HG02870 (cell line): ENCODE data around the gene LCN15.
"Not testable (repeated sequence)": the region's sequence is repeated elsewhere in the genome, so short reads cannot be mapped to it uniquely, and the experiment has no call there.

Experiments
- ATAC-seq: cut with Tn5 transposase; IDR thresholded peaks from one replicate; pipeline ENCODE4 v1.9.1; 2021; ENCODE audit warnings: mild to moderate bottlenecking, moderate library complexity; ENCODE audit not compliant: unreplicated experiment

The LCN15 gene

DNA sequence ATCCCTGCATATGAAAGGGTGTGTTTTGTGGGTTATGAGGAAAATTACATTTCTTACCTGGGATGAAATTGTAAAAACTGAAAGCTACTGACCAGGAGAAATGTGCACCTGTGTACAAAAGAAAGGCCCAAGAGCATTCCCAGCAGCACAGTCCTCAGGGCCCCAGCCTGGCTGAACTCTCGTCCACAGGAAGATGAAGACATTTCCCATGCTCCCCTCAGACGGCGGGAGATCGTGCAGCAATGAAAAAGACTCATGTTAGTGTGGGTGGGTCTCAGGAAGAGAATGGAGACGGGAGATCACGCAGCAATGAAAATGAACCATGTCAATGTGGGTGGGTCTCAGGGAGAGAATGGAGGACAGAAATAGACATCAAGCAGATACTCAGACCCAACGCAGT lies 12.6 kb upstream of the LCN15 start:
- ATAC-seq = no peak

DNA sequence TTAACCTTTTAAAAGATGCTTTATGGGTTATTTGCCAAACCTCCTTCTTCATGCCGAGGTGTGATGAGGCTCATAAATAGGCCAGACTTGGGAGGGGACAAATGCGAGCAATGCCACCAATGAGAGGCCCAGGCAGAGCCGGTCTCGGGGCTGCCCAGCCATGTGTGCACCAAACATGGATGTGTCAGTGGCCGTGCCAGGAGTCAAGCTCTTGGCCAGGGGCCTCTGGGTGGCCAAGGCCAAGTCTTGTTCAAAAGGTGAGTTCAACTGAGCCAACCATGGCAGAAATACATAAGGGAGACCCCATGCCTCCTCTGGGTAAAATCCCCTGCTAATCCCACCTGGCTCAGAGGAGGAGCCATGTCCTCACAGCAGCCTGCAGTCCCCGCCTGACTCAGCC lies 10.9 kb upstream of the LCN15 start:
- ATAC-seq = no peak

DNA sequence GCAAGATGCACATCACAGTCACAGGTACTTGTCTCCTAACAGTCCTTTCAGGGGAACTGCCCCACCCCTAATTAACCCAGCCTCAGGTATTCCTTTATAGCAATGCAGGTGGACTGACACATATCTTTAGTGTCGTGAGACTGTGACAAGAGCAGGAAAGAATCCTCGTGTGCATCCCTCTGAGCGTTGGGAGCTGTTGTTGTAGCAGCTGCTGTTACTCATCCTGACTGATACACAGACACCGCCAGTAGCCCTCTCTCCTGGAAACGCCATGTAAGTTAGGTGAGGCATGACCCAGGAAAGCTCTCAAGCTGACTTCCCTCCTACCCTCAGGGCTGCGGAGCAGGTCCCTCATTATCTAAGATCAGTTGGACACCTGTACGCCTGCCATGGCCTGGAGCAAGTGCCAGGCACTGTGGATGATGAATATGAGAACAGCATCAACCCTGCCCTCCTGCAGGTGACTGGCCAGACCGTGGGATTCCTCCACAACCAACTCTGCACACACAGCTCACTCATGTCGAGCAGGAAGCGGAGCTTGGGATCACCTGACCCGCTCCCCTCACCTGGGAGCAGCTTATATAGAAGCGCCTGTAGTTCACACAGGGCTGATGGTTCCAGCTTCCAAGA lies 10.2 kb upstream of the LCN15 start:
- no peak for ATAC-seq

DNA sequence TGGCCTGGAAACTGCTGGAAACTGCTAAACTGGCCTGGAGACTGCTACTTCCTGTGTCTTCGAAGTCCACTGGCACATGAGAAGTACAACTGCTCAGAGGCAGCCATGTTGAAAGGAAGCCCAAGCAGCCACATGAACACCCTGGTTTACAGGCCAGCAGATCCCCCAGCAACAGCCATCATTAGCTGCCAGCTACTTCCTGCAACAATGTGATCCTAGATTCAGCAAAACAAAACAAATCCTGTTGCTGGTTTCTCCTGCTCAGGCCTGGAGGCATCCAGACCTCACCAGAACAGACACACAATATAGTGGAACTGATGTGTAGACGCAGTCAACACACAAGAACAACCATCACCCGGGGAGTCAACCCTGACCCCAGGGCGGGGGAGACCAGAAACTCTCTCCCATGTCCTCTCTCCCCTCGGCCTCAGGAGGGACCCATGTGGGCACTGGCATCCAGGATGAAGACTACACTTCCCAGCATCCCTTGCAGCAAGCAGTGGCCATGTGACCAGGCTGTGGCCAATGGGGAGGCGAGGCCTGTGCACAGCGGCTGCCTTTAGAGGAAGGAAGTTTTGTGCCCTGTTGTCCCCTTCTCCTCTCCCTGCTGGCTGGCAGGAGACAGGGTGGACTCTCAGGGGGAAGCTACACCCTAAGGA lies 9.2 kb upstream of the LCN15 start:
- no peak for ATAC-seq

DNA sequence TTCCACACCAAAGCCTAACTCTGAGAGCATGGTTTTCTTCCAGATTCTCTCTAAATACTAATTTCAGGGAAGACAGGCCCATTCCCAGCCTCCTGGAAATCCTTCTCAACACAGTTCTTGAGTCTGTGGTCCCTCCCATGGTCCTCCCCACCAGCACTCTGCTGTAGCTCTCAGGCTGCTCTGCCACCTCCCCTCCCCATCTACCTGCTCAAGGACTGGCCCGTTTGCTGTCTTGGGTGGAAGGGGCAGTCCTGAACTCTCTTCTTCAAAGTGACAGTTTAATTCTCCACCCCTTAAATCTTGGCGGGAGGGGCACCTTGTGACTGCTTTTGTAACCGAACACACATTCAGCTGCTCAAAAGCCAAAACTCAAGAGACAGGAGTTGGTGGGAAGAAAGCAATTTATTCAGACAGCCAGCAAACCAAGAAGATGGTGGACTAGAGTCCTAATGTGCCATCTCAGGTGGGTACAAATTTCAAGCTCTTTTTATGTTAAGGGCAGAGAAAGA lies 7.6 kb upstream of the LCN15 start:
- ATAC-seq = no peak

DNA sequence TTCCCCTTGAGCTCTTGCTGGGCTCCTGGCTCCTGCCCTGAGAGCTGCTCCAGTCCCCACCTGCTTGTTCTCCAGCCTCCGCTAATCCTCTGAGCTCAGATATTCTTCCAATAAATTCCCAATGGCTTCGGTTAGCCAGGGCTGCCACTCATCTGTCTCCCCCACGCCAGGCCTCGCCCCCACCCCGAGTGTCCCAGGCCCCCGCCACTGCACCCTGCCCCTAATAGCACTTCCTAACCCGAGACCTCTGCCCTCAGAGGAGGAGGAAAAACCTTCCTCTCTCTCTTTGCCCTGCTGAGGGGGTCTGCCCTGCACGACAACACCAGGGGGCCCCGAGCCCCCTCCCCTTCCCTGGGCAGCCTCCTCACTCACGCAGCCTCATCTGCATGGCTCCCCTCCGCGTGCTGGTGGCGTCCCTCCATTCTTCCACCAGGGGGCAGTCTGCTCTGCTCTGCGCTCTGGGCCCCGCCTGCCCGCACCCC lies 5.4 kb upstream of the LCN15 start:
- no peak for ATAC-seq

DNA sequence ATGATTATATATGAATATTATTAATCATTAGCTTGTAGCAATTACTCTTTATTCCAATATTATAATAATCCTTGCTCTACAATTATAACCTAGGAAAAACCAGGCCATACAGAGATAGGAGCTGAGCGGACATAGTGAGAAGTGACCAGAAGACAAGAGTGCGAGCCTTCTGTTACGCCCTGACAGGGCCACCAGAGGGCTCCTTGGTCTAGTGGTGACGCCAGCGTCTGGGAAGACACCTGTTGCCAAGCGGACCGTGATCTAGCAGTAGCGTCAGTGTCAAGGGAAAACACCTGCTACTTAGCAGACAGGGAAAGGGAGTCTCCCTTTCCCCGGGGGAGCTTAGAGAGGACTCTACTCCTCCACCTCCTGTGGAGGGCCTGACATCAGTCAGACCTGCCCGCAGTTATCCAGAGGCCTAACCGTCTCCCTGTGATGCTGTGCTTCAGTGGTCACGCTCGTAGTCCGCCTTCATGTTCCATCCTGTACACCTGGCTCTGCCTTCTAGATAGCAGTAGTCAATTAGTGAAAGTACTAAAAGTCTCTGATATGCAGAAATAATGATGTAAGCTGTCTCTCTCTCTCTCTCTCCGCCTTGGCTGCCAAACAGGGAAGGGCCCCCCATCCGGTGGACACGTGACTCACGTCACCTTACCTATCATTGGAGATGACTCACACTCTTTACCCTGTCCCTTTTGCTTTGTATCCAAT lies 2.2 kb upstream of the LCN15 start:
- not testable (repeated sequence) for ATAC-seq

DNA sequence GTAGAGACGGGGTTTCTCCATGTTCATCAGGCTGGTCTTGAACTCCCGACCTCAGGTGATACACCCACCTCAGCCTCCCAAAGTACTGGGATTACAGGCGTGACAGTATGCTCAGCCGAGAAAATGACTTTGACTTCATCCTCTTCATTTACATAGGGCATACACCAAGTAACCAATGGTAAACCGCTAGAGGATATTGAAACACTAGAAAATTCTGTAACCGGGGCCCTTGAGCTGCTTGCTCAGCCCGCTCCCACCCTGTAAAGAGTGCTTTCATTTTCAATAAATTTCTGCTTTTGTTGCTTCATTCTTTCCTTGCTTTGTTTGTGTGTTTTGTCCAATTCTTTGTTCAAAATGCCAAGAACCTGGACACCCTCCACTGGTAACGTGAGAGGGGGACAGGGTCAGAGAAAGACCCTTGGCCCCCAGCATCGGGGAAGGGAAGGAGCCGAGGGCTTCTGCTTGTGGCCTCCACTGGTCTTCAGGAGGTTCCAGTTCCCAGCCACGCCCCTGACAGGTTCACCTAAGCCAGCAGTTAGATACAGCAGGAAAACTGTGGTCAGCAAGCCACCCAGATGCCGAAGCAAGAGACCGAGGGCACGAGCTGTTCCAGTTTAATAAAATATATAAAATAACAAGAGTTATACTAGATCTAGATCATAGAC lies 1.6 kb upstream of the LCN15 start:
- ATAC-seq = peak; percentile 56

DNA sequence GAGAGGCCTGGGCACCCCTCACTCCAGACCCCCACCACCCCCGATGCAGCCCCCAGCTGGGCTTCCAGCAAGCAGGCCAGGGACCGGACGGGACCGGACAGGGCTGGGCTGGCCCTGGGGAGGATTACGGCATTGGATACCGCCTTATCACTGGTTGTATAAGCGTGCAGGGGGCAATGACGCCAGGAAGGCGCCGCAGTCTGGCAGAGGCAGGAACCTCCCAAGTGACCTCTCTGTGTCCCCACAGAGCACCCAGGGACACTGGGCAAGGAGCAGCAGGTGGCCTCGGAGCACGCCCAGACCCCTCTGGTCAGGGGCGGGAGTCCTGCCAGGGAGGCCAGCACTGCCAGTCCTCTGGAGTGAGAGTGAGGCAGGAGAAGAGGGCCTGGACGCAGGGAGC lies 723 bp upstream of the LCN15 start:
- no peak for ATAC-seq

DNA sequence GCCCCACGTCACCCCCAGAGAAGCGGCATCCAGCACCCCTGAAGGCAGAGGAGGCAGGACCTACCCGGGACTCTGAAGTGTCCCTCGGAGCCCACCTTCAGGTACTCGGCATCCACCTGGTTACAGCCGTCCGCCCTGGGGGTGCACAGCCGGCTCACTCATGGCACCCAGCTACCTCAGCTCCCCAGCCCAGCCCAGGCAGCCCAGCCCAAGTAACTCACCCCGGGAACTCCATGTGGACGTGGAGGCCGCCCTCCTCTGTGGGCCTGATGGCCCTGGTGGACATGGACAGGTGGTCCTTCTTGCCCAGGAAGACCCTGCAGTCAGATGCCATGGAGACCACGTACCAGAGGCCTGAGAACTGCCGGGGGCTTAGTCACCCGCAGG lies 676 bp downstream of the LCN15 start:
- no peak for ATAC-seq

DNA sequence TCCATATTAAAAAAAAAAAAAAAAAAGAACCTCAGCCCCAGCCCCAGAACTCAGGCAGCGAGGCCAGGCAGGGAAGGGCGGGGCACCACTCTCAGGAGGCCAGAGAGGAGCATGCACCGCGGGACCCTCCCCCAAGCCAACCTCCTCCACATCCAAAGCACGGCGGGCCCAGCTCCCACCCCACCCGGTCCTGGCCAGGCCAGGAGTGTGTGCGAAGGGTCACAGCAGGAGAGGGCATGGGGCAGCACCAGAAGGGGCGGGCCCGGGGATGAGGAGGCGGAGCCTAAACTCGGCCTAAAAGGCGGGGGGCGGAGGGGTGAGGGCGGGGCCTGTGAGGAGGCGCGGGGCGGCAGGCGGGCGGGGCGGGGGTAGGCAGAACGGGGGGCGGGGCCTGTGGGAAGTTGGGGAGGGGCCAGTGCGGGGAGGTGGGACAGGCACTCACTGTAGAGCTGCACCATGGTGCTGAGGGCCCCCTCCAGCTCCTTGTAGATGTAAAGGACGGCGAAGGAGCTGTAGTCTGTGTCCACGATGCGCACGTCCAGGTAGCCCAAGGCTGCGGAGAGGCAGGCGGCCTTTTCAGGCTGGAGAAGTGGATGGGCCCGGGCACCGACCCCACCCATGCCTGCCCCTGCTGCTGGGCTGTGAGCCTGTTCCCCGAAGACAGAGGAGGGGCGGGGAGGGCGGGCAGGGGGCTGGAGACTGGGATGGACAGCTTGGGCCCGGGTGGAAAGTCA lies 1.2 kb downstream of the LCN15 start:
- ATAC-seq = no peak

DNA sequence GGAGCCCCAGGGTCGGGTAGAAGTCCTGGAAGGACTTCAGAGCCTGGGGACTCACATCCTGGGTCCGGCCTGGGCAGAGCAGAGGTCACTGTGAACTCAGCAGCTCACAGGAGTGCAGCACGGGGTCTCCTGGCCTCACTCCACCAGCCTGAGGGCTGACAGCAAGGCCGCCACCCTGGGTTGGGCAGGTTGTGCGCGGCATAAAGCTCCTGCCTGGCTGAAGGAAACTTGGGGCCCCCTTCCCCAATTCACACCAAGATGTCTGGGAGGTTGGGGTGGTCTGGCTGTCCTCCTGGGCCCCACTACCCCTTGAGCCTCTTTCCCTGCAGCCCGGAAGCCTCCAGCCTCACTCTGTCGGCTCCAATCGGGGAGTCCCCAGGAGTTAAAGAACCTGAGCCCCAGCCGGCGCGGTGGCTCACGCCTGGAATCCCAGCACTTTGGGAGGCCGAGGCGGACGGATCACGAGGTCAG lies 2.1 kb downstream of the LCN15 start:
- no peak for ATAC-seq

DNA sequence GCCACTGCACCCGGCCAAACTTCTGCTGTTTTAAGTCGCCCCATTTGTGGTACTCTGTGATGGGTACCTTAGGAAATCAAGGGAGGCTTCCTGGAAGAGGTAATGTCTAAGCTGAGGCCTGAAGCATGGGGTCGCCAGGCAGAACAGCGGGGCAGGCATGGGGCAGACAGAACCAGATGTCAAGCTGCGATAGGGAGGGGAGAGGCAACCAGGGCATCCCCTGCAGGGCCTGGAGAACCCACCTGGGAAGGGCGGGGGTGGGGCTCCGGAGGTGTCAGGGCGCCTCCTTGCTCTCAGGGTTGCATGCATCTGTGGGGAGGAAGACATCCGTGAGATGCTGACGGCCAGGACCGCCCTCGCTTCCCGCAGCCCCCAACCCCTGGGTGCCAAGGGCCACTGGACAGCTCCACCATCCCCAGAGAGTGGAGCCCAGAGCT lies 2.8 kb downstream of the LCN15 start:
- ATAC-seq = no peak

DNA sequence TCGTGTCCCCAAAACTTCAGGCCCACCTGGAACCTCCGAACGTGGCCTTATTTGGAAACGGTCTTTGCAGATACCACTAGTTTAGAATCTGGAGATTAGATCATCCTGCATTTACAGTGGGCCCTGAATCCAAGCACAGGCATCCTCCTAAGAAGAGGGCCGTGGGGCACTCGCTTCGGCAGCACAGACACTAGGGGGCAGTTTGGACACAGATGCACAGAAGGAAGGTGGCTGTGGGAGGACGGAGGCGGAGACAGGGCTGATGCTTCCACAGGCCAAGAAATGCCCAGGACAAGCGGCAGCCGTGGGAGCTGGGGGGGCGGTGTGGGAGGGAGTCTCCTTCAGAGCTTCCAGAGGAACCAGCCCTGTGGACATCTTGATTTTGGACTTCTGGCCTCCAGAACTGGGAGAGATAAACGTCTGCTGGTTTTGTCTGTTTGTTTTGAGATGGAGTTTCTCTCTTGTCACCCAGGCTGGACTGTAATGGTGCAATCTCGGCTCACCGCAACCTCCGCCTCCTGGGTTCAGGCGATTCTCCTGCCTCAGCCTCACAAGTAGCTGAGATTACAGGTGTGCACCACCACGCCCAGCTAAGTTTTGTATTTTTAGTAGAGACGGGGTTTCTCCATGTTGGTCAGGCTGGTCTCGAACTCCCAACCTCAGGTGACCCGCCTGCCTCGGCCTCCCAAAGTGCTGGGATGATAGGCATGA lies 3.3 kb downstream of the LCN15 start:
- ATAC-seq = not testable (repeated sequence)

DNA sequence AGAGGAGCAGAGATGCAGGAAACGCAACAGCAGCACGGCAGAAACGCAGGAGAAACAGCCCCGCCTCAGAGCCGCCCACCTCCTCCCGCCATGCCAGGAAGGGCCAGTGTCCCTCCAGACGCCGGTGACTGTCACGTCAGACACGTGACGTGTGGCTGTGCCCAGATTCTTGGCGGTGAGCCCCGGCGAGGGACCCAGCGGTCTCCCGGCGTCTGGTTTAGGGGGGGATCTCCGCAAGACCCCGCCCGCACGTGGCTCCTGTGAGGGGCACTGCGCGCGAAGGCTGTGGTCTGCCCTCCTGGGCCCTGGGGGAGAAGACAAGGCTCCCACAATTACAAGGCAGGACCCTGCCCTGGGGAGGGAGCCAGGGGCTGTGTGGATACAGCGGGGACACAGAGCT lies 3.9 kb downstream of the LCN15 start:
- ATAC-seq = no peak

DNA sequence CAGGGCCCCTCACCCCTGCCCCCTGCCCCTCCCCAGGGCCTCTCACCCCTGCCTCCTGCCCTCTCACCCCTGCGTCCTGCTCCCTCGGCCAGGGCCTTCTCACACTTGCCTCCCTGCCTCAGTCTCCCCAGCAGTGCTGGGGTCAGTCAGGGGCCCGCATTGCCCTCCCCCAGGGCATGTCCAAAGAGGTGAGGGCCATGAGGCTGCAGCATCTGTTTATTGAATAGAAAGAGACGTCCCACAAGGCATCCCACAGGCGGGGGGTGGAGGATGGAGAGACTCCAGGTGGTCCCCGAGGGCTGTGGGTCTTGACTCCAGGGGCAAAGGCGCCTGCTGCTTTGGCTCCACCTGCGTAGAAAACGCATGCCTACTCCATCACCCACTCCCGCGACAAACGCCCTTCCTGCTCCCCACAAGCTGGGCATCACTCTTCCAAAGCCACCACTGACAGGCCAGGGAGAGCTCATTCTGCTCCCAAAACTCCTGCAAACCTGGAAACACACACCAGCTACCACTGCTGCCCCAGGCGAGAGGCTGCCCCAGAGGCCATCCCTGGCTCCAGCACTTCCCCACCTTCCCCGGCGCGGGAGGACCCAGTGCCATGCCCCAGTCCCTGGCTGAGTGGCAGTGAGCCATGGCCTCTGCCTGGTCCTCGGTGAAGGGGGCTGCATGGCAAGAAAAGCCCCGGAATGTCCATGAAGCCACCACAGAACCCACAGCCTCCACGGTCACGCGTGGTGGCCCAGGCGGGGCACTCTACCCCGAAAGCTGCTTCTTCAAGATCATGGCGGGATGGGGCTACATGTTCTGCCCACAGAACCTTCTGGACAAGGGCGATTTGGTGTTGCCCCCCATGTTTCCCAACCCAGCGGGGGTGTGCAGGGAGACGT lies 4.6 kb downstream of the LCN15 start:
- ATAC-seq = no peak

DNA sequence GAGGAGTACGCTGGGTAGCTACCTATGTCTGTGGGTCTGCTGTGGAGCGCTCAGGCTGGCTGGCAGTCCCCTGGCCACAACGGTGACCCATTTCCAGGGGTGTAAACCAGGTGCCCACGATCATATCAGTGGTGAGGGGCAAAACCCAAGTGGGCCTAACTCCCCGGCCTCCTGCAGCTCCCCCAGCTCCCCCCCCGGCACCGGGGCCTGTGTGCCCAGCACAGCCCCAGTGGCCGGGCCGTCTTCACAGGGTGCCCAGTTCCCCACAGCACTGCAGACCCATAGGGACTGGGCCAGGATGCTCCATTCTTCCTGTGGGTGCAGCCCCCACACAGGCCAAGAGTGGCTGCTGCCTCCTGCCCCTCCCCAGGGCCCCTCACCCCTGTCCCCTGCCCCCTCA lies 5.3 kb downstream of the LCN15 start:
- ATAC-seq = no peak

DNA sequence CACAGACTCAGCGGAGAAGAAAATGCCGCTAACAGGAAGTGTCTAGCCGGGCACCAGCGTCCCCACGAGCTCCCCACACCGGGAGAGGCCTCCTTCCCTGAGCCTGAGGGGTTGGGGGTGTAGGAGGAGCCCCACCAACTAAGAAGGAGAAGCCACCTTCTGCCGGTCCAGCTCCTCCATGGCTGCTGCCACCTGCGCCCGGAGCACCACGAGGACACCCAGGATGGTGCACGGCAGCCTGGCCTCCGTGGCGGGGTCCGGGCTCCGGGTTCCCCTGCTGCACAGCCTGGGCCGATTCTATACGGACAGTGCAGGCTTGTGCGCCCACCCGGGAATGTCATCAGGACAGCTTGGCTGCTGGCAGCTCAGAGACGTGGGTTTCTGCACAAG lies 6.6 kb downstream of the LCN15 start:
- ATAC-seq = no peak

DNA sequence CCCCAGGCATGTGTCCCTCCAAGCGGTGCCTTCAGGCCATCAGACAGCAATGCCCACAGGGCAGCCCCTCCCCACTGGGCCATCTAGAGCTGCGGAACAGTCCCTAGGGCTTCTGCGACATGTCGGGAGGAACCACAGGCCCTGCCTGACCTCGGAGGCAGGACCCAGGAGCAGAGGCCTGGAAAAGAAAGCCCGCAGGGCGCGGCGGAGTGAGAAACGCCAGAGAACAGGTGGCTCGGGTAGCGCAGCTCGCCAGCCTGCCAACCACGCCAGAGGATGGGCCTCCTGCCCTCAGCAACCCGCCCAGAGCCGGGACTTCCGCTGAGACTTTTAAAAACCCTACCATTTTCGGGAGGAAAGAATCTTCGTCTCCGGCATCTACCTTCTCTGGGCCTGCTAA lies 7.0 kb downstream of the LCN15 start:
- no peak for ATAC-seq
